ENCODE measurements around the gene GGT6.

DNA sequence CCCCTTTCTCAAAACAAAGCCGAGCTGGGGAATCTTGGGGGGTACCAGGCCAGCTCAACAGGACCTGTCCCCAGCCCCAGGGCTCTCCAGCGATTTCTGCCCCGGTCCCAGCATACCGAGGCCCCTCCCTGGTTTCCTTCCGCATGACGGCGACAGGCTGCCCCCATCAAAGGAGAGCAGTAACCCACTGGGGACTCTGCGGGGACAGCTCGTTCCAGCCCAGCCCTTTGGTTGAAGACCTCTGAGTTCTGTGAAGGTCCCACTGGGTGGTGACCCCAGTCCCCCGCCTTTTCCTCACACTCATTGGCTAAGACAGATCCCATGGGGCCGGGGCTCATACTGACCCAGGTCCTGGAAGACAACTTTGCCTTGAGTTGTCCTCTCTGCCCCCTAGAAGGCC lies 28.0 kb upstream of the GGT6 start:
- no peak for TF ChIP-seq EZH2phosphoT487 (IDR thresholded peaks at IDR 0.05; ENCODE audit: low read depth)
- TF ChIP-seq, protein P1, sequence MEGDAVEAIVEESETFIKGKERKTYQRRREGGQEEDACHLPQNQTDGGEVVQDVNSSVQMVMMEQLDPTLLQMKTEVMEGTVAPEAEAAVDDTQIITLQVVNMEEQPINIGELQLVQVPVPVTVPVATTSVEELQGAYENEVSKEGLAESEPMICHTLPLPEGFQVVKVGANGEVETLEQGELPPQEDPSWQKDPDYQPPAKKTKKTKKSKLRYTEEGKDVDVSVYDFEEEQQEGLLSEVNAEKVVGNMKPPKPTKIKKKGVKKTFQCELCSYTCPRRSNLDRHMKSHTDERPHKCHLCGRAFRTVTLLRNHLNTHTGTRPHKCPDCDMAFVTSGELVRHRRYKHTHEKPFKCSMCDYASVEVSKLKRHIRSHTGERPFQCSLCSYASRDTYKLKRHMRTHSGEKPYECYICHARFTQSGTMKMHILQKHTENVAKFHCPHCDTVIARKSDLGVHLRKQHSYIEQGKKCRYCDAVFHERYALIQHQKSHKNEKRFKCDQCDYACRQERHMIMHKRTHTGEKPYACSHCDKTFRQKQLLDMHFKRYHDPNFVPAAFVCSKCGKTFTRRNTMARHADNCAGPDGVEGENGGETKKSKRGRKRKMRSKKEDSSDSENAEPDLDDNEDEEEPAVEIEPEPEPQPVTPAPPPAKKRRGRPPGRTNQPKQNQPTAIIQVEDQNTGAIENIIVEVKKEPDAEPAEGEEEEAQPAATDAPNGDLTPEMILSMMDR (IDR thresholded peaks at IDR 0.05; ENCODE audit: low read depth, low read length) = no peak

Measured in OCI-LY3 (cell line).